Naive thymus-derived CD8-positive, alpha-beta T cell (primary cell): ENCODE measurements around the gene SLC25A24. TPM values are rescaled to one million over a fixed set of nuclear protein-coding genes. Genes with fewer than 3 reads are reported as not detected.

Experiments
- ATAC-seq, 2 donors: fragments of 150-1000 bp; cut with Tn5 transposase in 1 of 2; sonication (Bioruptor Pico), chemical (Tn5 transposase) in 1 of 2; 1 replicate in 1 of 2; 2 replicates in 1 of 2; pipeline ENCODE4 v1.10.0; 2021; ENCODE audit warnings: mild to moderate bottlenecking in 2 of 2, moderate library complexity in 2 of 2
- POLR2A ChIA-PET: fragments of 350-600 bp; sonication (Branson Sonifier 250); formaldehyde crosslinking; loops from one replicate; lab custom pipeline; 2021; ENCODE audit warnings: antibody characterized with exemption; lab: Charles Lee
- DNase-seq, 10 donors: peaks; one replicate each; pipeline versions ENCODE4 v3.0.0 to v3.0.0-alpha.2; 2020 to 2022
- H3K27ac Mint-ChIP-seq, 10 donors: one replicate each; pipeline ENCODE4 v1.8.0; 2020 to 2022; ENCODE audit warnings: mild to moderate bottlenecking in 10 of 10, mixed read lengths in 10 of 10, moderate library complexity in 4 of 10, inconsistent platforms in 1 of 10
- H3K27me3 Mint-ChIP-seq, 5 donors: one replicate each; pipeline ENCODE4 v1.8.0; 2021 to 2022; ENCODE audit warnings: mixed read lengths in 5 of 5
- H3K36me3 Mint-ChIP-seq, 3 donors: one replicate each; pipeline ENCODE4 v1.8.0; 2020 to 2022; ENCODE audit warnings: mixed read lengths in 3 of 3, mild to moderate bottlenecking in 2 of 3, inconsistent platforms in 1 of 3
- H3K4me1 Mint-ChIP-seq, 4 donors: one replicate each; pipeline ENCODE4 v1.8.0; 2021 to 2022; ENCODE audit warnings: mixed read lengths in 4 of 4
- H3K4me3 Mint-ChIP-seq, 10 donors: one replicate each; pipeline ENCODE4 v1.8.0; 2020 to 2022; ENCODE audit warnings: mild to moderate bottlenecking in 10 of 10, mixed read lengths in 10 of 10, moderate library complexity in 6 of 10, inconsistent platforms in 1 of 10
- H3K9me3 Mint-ChIP-seq, 9 donors: one replicate each; pipeline ENCODE4 v1.8.0; 2020 to 2022; ENCODE audit warnings: mixed read lengths in 9 of 9, mild to moderate bottlenecking in 3 of 9, inconsistent platforms in 1 of 9, moderate library complexity in 1 of 9
- polyA plus RNA-seq, 3 donors: library from polyadenylated mRNA; unstranded; fragments of 300-500 nt; fragmentation: Illumina TruSeq; gene quantifications; one replicate each; pipeline ENCODE4 v1.2.3, GENCODE V29; 2021
- total RNA-seq, 8 experiments: library from RNA in 2 of 8; stranded (reverse) in 2 of 8; gene quantifications; one replicate each; pipeline ENCODE4 v1.2.3 and lab custom pipeline; 2021 to 2026

Gene SLC25A24
- total and polyA plus RNA-seq, 5 experiments from 2014 or later, result 6.4 to 12.7 (median 10.2) TPM

- Mint-ChIP-seq H3K27ac (peak overlapping the region in 4 of 10 donors; percentile 1 to 53 (median 28)), H3K36me3 (no peaks in the 10 kb centered on the region), H3K4me1 (peaks cover 0 to 9% (median 3%) of the 10 kb centered on the region in 4 donors), H3K27me3 (no peaks in the 10 kb centered on the region), H3K9me3 (no peaks in the 10 kb centered on the region), H3K4me3 (no peak overlapping the region)
- DNase-seq, result peak; percentile 20 to 85 (median 66)
- peak; percentile 89 to 97 for ATAC-seq
- POLR2A ChIA-PET, result interaction anchor here (0.7 to 2.1 kb wide), 2 partner anchors 48 to 343 kb away, joined by 4 to 18 read pairs; no protein-coding TSS in a partner anchor
Observed at GRCh38 chr1:108125312-108126138, 74.6 kb downstream of the SLC25A24 start.

GRCh38 chr1:108124622-108125311 is 75.4 kb downstream of the SLC25A24 start:
- Mint-ChIP-seq H3K9me3 (no peaks in the 10 kb centered on the region), H3K36me3 (no peaks in the 10 kb centered on the region), H3K4me1 (peaks cover 3 to 15% (median 6%) of the 10 kb centered on the region in 4 donors), H3K4me3 (no peak overlapping the region), H3K27ac (peak overlapping the region in 2 of 10 donors; percentile 18 to 21), H3K27me3 (no peaks in the 10 kb centered on the region)
- DNase-seq (no peak), ATAC-seq (no peak)
- POLR2A ChIA-PET, result interaction anchor here (2.1 kb wide), 1 partner anchor 342 kb away, joined by 18 read pairs; no protein-coding TSS in a partner anchor

- DNase-seq (no peak), ATAC-seq (no peak)
- Mint-ChIP-seq H3K36me3 (no peaks in the 10 kb centered on the region), H3K4me1 (peaks cover 6 to 15% (median 11%) of the 10 kb centered on the region in 4 donors), H3K27me3 (no peaks in the 10 kb centered on the region), H3K4me3 (no peak overlapping the region), H3K27ac (peak overlapping the region in 2 of 10 donors; percentile 21 to 31), H3K9me3 (no peaks in the 10 kb centered on the region)
- POLR2A ChIA-PET, result no interaction called here
Observed at GRCh38 chr1:108124023-108124422, 76.1 kb downstream of the SLC25A24 start.

- H3K27ac Mint-ChIP-seq, result peak overlapping the region in 1 of 10 donors; percentile 46
- no peak overlapping the region for H3K4me3 Mint-ChIP-seq
- no peaks in the 10 kb centered on the region for H3K36me3 Mint-ChIP-seq
- H3K4me1 Mint-ChIP-seq, result peaks cover 8 to 23% (median 13%) of the 10 kb centered on the region in 4 donors
- H3K9me3 Mint-ChIP-seq, result no peaks in the 10 kb centered on the region
- no peak for ATAC-seq
- POLR2A ChIA-PET, result no interaction called here
- DNase-seq, result no peak
- H3K27me3 Mint-ChIP-seq, result no peaks in the 10 kb centered on the region
Observed at GRCh38 chr1:108121358-108122143, 78.6 kb downstream of the SLC25A24 start.

- ATAC-seq (no peak), DNase-seq (no peak)
- Mint-ChIP-seq H3K27me3 (no peaks in the 10 kb centered on the region), H3K9me3 (peaks cover 0 to 2% (median 0%) of the 10 kb centered on the region in 9 donors), H3K27ac (peak overlapping the region in 2 of 10 donors; percentile 11 to 16), H3K4me1 (peaks cover 5 to 16% (median 11%) of the 10 kb centered on the region in 4 donors), H3K4me3 (no peak overlapping the region), H3K36me3 (no peaks in the 10 kb centered on the region)
- POLR2A ChIA-PET, result no interaction called here
Observed at GRCh38 chr1:108120163-108120562, 80.0 kb downstream of the SLC25A24 start.

- no peak for DNase-seq
- no peaks in the 10 kb centered on the region for H3K27me3 Mint-ChIP-seq
- H3K4me3 Mint-ChIP-seq, result peak overlapping the region in 1 of 10 donors; percentile 20
- no peaks in the 10 kb centered on the region for H3K36me3 Mint-ChIP-seq
- no peak for ATAC-seq
- H3K4me1 Mint-ChIP-seq, result peaks cover 5 to 16% (median 11%) of the 10 kb centered on the region in 4 donors
- POLR2A ChIA-PET, result no interaction called here
- peak overlapping the region in 2 of 10 donors; percentile 5 to 22 for H3K27ac Mint-ChIP-seq
- peaks cover 0 to 2% (median 0%) of the 10 kb centered on the region in 9 donors for H3K9me3 Mint-ChIP-seq
Observed at GRCh38 chr1:108119500-108119899, 80.6 kb downstream of the SLC25A24 start.

- Mint-ChIP-seq H3K27me3 (no peaks in the 10 kb centered on the region), H3K9me3 (peaks cover 0 to 2% (median 0%) of the 10 kb centered on the region in 9 donors), H3K36me3 (no peaks in the 10 kb centered on the region), H3K4me3 (no peak overlapping the region), H3K4me1 (peaks cover 5 to 22% (median 12%) of the 10 kb centered on the region in 4 donors), H3K27ac (peak overlapping the region in 2 of 10 donors; percentile 9 to 35)
- DNase-seq (no peak), ATAC-seq (no peak)
- POLR2A ChIA-PET, result interaction anchor here (1.0 kb wide), 1 partner anchor 154 kb away, joined by 3 read pairs; no protein-coding TSS in a partner anchor
Observed at GRCh38 chr1:108117945-108118902, 81.9 kb downstream of the SLC25A24 start.

GRCh38 chr1:108117237-108117636 is 82.9 kb downstream of the SLC25A24 start:
- Mint-ChIP-seq H3K4me1 (peaks cover 5 to 21% (median 14%) of the 10 kb centered on the region in 4 donors), H3K36me3 (no peaks in the 10 kb centered on the region), H3K4me3 (no peak overlapping the region), H3K27me3 (no peaks in the 10 kb centered on the region), H3K27ac (no peak overlapping the region), H3K9me3 (peaks cover 0 to 2% (median 0%) of the 10 kb centered on the region in 9 donors)
- ATAC-seq (no peak), DNase-seq (no peak)
- POLR2A ChIA-PET, result interaction anchor here (1.0 kb wide), 1 partner anchor 153 kb away, joined by 3 read pairs; no protein-coding TSS in a partner anchor

GRCh38 chr1:108114033-108114599 is 86.0 kb downstream of the SLC25A24 start:
- H3K27ac Mint-ChIP-seq, result no peak overlapping the region
- ATAC-seq, result no peak
- no peak for DNase-seq
- peaks cover 4 to 14% (median 6%) of the 10 kb centered on the region in 4 donors for H3K4me1 Mint-ChIP-seq
- POLR2A ChIA-PET, result interaction anchor here (0.5 kb wide), 1 partner anchor 9 kb away, joined by 5 read pairs; no protein-coding TSS in a partner anchor
- no peak overlapping the region for H3K4me3 Mint-ChIP-seq
- H3K36me3 Mint-ChIP-seq, result no peaks in the 10 kb centered on the region
- H3K27me3 Mint-ChIP-seq, result no peaks in the 10 kb centered on the region
- peaks cover 0 to 2% (median 0%) of the 10 kb centered on the region in 9 donors for H3K9me3 Mint-ChIP-seq

GRCh38 chr1:108113496-108113895 is 86.6 kb downstream of the SLC25A24 start:
- Mint-ChIP-seq H3K4me1 (peaks cover 4 to 13% (median 6%) of the 10 kb centered on the region in 4 donors), H3K36me3 (no peaks in the 10 kb centered on the region), H3K27me3 (no peaks in the 10 kb centered on the region), H3K9me3 (peaks cover 0 to 2% (median 0%) of the 10 kb centered on the region in 9 donors), H3K27ac (no peak overlapping the region), H3K4me3 (no peak overlapping the region)
- POLR2A ChIA-PET, result interaction anchor here (0.5 kb wide), 1 partner anchor 10 kb away, joined by 5 read pairs; no protein-coding TSS in a partner anchor
- DNase-seq (no peak), ATAC-seq (no peak)
